ENCODE data around the gene MDM4.

DNA sequence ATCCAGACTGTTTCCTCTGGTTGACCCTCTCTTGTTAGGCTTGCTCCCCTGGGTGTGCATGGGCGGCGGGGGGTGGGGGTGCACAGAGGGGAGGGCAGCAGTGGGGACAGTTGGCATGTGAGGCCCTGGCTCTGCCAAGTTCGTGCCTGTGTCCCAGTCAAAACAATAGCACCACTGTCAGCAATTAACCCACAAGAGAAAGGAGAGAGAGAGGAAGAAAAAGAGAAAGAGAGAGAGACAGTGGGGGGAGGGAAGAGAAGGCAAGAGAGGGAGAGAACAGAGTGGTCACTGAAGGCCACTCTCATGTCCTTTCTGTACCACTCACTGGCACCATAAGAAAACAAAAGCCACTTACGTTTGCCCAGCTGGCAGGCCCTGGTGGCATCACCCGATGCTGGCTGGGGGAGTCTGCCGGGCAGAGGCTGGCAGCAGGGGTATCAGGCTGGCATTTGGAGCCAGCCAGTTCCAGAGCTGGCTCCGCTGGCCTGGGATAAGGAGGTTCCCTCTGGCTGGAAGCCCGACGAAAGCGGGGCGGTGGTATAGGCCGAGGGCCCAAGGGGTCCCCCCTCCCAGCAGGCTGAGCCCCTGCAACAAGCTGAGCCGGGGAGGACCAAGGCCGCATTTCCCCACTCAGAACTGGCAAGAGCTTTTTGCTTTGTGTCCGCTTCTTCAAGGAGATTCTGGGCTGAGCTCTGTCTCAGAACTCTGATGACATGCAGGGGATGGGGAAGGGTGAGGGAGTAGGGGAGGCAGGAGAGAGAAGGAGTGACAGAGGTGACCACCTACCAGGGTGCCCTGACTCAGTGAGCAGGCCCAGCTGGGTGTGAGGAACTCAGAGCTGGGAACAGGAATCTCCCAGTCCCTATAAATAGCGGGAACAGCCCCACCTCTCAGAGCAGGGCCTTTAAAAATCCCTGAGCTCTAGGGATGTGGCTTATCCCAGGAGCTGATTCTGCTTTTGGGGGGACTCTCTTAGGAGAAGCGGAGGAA is 49.5 kb upstream of the MDM4 start:
- TF ChIP-seq, protein P1, sequence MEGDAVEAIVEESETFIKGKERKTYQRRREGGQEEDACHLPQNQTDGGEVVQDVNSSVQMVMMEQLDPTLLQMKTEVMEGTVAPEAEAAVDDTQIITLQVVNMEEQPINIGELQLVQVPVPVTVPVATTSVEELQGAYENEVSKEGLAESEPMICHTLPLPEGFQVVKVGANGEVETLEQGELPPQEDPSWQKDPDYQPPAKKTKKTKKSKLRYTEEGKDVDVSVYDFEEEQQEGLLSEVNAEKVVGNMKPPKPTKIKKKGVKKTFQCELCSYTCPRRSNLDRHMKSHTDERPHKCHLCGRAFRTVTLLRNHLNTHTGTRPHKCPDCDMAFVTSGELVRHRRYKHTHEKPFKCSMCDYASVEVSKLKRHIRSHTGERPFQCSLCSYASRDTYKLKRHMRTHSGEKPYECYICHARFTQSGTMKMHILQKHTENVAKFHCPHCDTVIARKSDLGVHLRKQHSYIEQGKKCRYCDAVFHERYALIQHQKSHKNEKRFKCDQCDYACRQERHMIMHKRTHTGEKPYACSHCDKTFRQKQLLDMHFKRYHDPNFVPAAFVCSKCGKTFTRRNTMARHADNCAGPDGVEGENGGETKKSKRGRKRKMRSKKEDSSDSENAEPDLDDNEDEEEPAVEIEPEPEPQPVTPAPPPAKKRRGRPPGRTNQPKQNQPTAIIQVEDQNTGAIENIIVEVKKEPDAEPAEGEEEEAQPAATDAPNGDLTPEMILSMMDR (IDR thresholded peaks at IDR 0.05) = no peak
- no peak for TF ChIP-seq POLR2A (IDR thresholded peaks at IDR 0.05)
